T-helper 1 cell treated with Interleukin-12 subunit alpha and Interleukin-12 subunit beta and Interleukin-4 antibody, amounts not matched to agents 30 μg/mL and 1 μg/mL, for 36 hours (primary cell): Measurements from ENCODE around the gene DIP2C.
"Not testable (repeated sequence)": the region's sequence is repeated elsewhere in the genome, so short reads cannot be mapped to it uniquely, and the experiment has no call there.

Experiments used
- H3K27ac Mint-ChIP-seq: one replicate; pipeline ENCODE4 v1.8.0; 2021; ENCODE audit warnings: mild to moderate bottlenecking, mixed read lengths
- H3K27me3 Mint-ChIP-seq: one replicate; pipeline ENCODE4 v1.8.0; 2021; ENCODE audit warnings: low read depth, mixed read lengths
- H3K36me3 Mint-ChIP-seq: one replicate; pipeline ENCODE4 v1.8.0; 2021; ENCODE audit warnings: low read depth, mixed read lengths
- H3K4me1 Mint-ChIP-seq: one replicate; pipeline ENCODE4 v1.8.0; 2021; ENCODE audit warnings: low read depth, mixed read lengths
- H3K4me3 Mint-ChIP-seq: one replicate; pipeline ENCODE4 v1.8.0; 2021; ENCODE audit warnings: mild to moderate bottlenecking, moderate library complexity, mixed read lengths
- H3K9me3 Mint-ChIP-seq: one replicate; pipeline ENCODE4 v1.8.0; 2021; ENCODE audit warnings: mixed read lengths

DIP2C gene

DNA sequence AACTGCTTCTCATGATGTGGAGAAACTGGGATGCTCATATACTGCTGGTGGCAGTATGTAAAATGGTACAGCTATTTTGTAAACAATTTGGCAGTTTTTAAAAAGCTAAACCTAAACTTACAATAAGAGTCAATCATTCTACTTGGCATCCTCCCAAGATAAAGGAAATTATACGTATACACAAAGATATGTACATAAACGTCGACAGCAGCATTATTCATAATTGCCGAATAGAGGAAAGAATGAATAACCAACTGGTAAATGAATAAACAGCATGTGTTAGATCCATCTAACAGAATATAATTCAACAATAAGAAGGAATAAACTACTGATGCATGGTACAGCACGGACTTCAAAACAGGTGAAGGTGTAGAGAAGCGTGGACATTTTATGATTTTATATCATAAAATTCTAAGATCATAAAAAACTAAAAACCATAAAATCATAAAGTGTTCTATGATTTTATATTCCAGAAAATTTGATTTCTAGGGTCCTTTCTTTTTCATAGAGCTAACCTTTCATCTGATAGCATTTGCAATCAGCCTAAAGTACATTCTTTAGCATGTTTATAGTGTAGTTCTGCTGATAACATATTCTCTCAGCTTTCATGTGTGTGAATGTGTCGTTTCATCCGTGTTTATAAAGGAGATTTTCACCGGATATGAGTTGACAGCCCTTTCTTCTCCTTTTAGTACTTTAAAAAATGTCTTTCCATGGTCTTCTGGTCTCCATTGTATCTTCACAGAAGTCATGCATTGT lies 261.5 kb downstream of the DIP2C start:
- Mint-ChIP-seq H3K4me3 (no peak overlapping the region), H3K27me3 (peaks cover 7% of the 10 kb centered on the region), H3K4me1 (no peaks in the 10 kb centered on the region), H3K36me3 (no peaks in the 10 kb centered on the region), H3K27ac (no peak overlapping the region), H3K9me3 (peaks cover 4% of the 10 kb centered on the region)

DNA sequence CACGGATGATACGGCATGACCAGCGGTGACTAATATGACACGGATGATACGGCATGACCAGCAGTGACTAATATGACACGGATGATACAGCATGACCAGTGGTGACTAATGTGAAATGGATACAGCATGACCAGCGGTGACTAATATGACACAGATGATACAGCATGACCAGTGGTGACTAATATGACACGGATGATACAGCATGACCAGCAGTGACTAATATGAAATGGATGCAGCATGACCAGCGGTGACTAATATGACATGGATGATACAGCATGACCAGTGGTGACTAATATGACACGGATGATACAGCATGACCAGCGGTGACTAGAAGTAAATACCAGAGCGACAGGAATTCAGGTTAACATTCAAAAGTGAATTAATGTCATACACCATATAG lies 264.1 kb downstream of the DIP2C start:
- not testable (repeated sequence) for H3K9me3 Mint-ChIP-seq, H3K4me3 Mint-ChIP-seq, H3K4me1 Mint-ChIP-seq, H3K27ac Mint-ChIP-seq, H3K36me3 Mint-ChIP-seq, H3K27me3 Mint-ChIP-seq

DNA sequence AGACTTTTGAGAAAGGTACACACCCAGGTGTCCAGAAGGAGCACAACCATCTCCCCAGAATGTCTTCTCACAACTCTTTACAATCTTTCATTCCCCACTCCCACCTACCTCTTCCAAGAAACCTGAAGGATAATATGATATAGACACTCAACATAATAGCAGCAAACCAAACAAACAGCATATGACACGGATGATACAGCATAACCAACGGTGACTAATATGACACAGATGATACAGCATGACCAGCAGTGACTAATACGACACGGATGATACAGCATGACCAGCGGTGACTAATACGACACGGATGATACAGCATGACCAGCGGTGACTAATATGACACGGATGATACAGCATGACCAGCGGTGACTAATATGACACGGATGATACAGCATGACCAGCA lies 264.7 kb downstream of the DIP2C start:
- H3K4me1 Mint-ChIP-seq, H3K27ac Mint-ChIP-seq, H3K27me3 Mint-ChIP-seq, H3K9me3 Mint-ChIP-seq, H3K36me3 Mint-ChIP-seq, H3K4me3 Mint-ChIP-seq: not testable (repeated sequence)

DNA sequence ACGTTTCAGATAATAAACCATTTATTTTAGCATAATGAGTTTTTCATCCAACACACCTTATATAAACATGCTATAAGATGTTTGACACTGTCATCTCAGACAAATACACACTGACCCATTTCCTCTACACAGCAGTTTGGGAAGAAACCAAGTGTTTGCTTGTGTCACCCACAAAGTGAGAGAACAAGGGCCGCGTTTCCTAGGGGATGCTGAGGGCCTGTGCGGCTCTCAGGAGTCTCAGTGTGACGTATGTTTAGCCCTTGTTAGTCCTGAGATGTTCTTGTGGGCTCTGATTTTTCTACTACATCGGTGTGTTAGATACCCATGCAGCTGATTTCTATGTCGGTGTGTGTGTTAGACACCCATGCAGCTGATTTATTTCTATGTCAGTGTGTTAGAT lies 266.3 kb downstream of the DIP2C start:
- Mint-ChIP-seq H3K27me3 (peaks cover 7% of the 10 kb centered on the region), H3K27ac (no peak overlapping the region), H3K9me3 (no peaks in the 10 kb centered on the region), H3K36me3 (no peaks in the 10 kb centered on the region), H3K4me1 (no peaks in the 10 kb centered on the region), H3K4me3 (no peak overlapping the region)

DNA sequence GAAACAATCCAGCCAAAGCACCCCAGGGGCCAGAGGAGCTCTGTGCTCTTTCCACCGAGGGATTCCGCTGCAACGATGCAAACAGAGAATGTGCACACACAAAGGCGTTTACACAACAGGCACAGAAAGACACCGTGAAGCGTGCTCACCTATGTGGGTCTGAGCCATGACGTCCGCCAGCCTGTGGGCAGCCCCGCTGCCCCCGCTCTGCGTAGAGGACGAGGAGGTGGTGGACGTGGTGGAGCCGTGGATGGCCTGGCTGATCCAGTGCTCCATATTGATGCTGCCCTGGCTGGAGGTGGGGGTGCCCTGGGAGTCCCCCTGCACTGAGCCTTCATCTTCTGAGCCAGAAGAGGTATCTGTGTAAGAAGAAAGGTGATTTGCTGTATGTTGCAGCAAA lies 266.8 kb downstream of the DIP2C start:
- no peaks in the 10 kb centered on the region for H3K4me1 Mint-ChIP-seq
- no peak overlapping the region for H3K4me3 Mint-ChIP-seq
- no peaks in the 10 kb centered on the region for H3K9me3 Mint-ChIP-seq
- H3K27ac Mint-ChIP-seq: no peak overlapping the region
- H3K36me3 Mint-ChIP-seq: no peaks in the 10 kb centered on the region
- peaks cover 7% of the 10 kb centered on the region for H3K27me3 Mint-ChIP-seq

DNA sequence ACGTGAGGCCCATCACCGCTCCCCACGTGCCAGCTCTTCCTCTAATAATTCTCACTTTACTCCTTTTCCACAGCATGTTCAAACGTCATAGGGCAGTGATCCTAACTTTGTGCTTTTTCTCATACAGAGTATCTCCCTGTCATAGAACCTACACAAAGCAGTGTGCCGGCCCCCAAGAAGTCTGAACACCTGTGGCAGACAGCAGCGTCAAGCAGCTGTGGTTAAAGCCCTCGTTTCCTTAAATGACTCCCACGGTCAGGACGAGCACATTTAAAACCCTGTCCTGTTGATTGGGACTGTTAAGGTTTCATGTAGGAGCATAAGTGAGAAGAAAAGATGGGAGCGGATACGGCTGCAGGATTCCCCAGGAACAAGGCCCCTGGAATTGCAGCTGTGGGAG lies 267.2 kb downstream of the DIP2C start:
- peaks cover 6% of the 10 kb centered on the region for H3K27me3 Mint-ChIP-seq

DNA sequence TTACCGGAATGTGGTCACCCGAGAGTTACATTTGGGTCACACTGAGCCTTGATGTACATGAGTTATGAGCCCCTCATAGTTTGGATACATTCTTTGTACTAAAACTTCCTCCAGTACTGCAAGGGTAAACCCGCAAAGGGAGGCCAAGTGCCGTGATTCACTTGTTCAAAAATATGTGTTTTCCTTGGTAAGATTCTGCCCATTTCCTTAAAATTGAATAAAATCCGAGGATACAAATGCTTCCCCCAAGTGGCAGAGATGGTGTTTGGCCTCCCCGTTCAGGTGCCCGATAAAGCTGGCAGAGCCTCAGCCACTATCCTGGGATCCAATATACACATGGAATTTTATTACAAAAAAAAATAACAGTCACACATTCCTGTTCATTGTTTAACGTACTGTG lies 268.3 kb downstream of the DIP2C start:
- H3K4me1 Mint-ChIP-seq: no peaks in the 10 kb centered on the region
- no peak overlapping the region for H3K27ac Mint-ChIP-seq
- H3K4me3 Mint-ChIP-seq: no peak overlapping the region
- H3K27me3 Mint-ChIP-seq: no peaks in the 10 kb centered on the region
- H3K9me3 Mint-ChIP-seq: no peaks in the 10 kb centered on the region
- no peaks in the 10 kb centered on the region for H3K36me3 Mint-ChIP-seq

More for the DNA sequence above, 267.2 kb downstream of the DIP2C start:
- H3K27ac Mint-ChIP-seq: no peak overlapping the region
- H3K9me3 Mint-ChIP-seq: no peaks in the 10 kb centered on the region
- H3K4me1 Mint-ChIP-seq: no peaks in the 10 kb centered on the region
- H3K36me3 Mint-ChIP-seq: no peaks in the 10 kb centered on the region
- H3K4me3 Mint-ChIP-seq: no peak overlapping the region

DNA sequence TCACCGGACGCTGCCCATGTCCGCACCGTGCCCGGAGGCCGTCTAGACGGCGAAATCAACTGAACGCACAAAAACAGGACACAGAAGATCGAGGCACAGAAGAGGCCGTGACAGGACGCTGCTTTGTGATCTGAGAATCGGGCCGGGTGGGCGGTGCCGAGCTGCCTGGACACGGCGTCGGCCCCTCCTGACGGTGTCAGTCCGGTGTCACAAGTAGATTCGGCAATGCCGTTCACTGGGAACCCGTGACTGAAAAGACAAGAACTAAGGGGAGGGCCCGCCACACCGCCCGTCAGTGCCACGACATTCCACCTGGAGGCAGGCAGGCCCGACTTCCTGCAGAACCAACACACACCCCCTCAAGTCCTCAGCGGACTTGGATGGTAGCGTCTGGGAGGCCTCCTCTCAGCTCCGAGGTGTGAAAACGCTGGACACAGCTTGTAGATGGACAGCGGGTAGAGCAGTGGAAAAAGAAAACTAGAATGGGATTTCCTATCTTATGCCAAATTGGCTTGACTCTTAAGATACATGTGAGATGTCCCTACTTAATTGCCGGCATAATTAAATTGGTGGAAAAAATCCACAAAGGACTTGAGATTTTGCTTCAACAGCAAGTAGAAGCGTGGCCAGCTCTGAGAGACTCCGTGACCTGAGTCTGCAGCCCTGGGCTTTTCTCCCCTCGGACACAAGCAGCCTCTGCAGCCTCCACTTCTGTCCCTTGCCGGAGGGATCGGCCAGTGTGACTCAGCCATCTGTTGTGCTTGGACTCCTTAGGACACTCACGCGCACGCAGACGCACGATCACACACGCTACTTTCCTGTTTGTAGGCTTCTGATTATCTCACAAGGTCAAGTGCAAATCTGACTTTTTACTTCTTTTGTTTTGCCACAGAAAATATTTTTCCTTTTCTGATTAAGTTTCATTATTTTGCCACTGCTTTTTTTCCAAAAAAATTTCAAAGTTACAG lies 269.0 kb downstream of the DIP2C start:
- Mint-ChIP-seq H3K36me3 (no peaks in the 10 kb centered on the region), H3K27me3 (no peaks in the 10 kb centered on the region), H3K4me3 (no peak overlapping the region), H3K9me3 (no peaks in the 10 kb centered on the region), H3K4me1 (no peaks in the 10 kb centered on the region), H3K27ac (no peak overlapping the region)

DNA sequence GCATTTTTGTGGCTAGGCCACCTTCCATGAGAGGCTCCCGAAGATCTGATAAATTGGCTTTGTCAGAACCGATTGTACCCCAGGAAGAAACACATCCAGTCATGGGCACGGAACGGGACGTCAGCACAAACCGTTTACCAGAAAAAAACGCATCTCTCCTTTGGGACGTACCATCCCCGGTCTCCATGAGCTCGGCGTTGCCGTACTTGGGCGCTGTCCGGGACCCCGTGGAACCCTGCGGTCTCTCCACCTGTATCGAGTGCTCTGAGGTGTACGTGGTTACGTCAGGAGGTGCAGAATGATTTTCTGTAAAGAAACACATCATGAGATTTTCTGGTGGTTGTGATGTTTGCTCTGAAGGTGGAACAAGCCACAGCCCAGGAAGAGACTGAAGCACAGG lies 270.6 kb downstream of the DIP2C start:
- Mint-ChIP-seq H3K9me3 (no peaks in the 10 kb centered on the region), H3K36me3 (no peaks in the 10 kb centered on the region), H3K4me1 (no peaks in the 10 kb centered on the region), H3K27me3 (no peaks in the 10 kb centered on the region), H3K27ac (no peak overlapping the region), H3K4me3 (no peak overlapping the region)

DNA sequence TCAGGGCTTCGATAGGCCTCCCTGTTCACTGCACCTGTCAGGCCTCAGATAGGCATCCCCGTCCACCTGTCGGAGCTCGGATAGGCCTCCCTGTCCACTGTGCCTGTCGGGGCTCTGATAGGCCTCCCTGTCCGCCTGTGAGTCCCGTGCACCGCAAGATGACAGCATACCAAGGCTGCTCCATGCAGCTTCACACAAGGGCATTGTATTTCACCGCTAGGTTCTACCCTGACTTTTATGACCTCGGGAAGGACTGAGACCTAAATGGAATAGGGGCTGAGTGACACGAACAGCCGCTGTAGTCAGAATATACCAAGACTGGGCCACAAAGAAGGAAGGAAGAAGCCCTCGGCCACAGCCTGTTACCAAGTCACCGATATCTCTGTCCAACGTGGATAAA lies 271.2 kb downstream of the DIP2C start:
- no peaks in the 10 kb centered on the region for H3K4me1 Mint-ChIP-seq
- H3K27ac Mint-ChIP-seq: no peak overlapping the region
- no peaks in the 10 kb centered on the region for H3K36me3 Mint-ChIP-seq
- no peak overlapping the region for H3K4me3 Mint-ChIP-seq
- H3K27me3 Mint-ChIP-seq: no peaks in the 10 kb centered on the region
- no peaks in the 10 kb centered on the region for H3K9me3 Mint-ChIP-seq

DNA sequence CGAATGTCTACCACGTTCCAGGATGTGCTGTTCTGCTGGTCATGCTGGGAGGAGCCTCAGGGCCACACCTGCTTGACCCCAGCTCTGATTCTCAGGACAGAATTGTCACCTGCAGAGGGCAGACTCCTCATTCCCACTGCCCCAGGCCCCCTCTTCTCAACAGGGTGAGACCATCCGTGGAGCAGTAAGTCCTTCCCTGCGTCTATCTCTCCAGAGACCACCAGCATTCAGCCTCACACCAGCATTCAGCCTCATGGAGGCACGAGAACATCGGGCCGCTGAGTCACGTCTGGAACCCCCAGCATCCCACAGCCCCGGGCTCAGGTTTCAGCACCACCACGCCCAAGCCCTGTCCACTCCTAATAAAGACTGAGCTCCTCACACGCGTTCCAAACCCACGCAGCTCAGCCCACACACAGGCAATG lies 273.4 kb downstream of the DIP2C start:
- Mint-ChIP-seq H3K36me3 (no peaks in the 10 kb centered on the region), H3K27ac (no peak overlapping the region), H3K4me1 (no peaks in the 10 kb centered on the region), H3K9me3 (no peaks in the 10 kb centered on the region), H3K4me3 (no peak overlapping the region), H3K27me3 (no peaks in the 10 kb centered on the region)

DNA sequence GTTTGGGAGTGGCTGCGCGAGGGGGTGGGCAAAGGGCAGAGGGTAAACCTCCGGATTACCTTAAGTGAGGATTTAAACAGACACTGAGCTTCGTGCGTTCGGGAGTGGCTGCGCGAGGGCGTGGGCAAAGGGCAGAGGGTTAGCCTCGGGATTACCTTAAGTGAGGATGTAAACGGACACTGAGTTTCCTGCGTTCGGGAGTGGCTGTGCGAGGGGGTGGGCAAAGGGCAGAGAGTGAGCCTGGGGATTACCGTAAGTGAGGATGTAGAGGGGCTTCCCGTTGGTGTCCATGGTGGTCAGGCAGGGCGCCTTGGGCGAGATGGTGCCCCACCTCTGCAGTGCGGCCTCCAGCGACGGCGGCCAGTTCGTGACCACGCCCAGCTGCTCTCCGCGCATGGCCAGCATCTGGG lies 275.8 kb downstream of the DIP2C start:
- no peaks in the 10 kb centered on the region for H3K36me3 Mint-ChIP-seq

DNA sequence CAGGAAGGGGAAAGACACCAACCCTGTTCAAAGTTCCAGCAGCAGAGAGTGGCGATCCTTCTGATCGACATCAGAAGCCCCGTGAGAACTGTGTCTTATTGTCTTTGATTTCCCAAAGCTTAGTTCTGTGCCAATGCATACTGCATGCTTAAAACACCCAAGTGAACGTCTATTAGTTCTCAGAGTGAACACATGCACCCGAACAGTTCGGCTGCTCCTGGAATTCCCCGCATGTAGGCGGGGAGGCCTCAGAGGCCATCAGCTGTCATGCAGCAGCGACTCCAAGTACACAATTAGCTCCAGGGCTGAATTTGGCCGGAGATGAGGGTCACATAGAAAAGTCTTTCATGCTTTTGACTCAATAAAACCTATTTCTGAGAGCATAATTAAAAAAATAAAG lies 277.4 kb downstream of the DIP2C start:
- H3K27me3 Mint-ChIP-seq: no peaks in the 10 kb centered on the region
- no peaks in the 10 kb centered on the region for H3K36me3 Mint-ChIP-seq
- H3K9me3 Mint-ChIP-seq: no peaks in the 10 kb centered on the region
- H3K27ac Mint-ChIP-seq: no peak overlapping the region
- H3K4me3 Mint-ChIP-seq: no peak overlapping the region
- no peaks in the 10 kb centered on the region for H3K4me1 Mint-ChIP-seq

More for the DNA sequence above, 275.8 kb downstream of the DIP2C start:
- no peak overlapping the region for H3K27ac Mint-ChIP-seq
- H3K4me1 Mint-ChIP-seq: no peaks in the 10 kb centered on the region
- H3K27me3 Mint-ChIP-seq: no peaks in the 10 kb centered on the region
- H3K9me3 Mint-ChIP-seq: no peaks in the 10 kb centered on the region
- H3K4me3 Mint-ChIP-seq: no peak overlapping the region

DNA sequence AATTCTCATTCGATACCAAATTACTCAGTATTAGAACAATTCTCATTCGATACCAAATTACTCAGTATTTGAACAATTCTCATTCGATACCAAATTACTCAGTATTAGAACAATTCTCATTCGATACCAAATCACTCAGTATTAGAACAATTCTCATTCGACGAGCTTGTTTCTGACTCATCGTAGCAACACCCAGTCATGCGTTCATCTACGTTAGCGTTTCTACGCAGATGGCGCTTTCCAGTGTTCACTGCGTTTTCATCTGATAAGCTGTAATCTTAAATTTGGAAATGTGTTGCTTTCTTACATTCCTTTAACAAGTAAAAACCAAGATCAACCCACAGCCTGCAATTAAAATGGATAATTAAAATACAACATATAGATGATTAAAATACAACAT lies 277.9 kb downstream of the DIP2C start:
- Mint-ChIP-seq H3K4me3 (no peak overlapping the region), H3K36me3 (no peaks in the 10 kb centered on the region), H3K4me1 (no peaks in the 10 kb centered on the region), H3K9me3 (no peaks in the 10 kb centered on the region), H3K27ac (no peak overlapping the region), H3K27me3 (no peaks in the 10 kb centered on the region)

DNA sequence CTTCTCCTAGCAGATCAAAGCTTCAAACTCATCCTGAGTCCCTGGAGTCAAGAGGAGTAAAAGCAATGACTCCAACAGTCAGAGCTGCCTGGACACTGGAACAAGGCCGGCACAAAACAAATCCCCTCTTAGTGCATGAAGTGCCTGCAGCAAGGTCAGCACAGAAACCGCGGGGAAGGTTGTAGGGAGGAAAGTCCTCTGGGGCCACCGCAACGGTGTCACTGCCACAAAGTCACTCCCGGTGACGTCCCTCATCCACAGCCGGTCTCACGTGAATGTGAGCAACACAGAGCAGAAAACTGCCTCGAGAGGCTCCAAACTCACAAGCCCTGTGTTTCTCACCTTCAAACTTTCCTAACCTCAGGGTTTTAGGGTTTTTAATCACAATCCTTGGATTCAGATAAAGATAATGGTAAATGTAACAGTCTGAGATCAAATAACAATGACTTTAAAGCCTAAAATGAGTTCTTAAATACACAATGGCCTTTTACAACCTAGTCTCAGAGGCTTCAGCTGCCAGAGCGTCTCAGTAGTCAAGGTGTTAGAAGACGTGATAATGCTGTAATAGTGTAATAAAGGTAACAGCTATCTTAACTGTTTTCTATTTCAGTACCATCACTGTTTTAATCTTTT lies 279.9 kb downstream of the DIP2C start:
- Mint-ChIP-seq H3K36me3 (no peaks in the 10 kb centered on the region), H3K4me1 (no peaks in the 10 kb centered on the region), H3K27ac (no peak overlapping the region), H3K9me3 (no peaks in the 10 kb centered on the region), H3K27me3 (no peaks in the 10 kb centered on the region), H3K4me3 (no peak overlapping the region)
